Measurements from ENCODE around the gene SHC2.
"Not testable (repeated sequence)": the region's sequence is repeated elsewhere in the genome, so short reads cannot be mapped to it uniquely, and the experiment has no call there.

The SHC2 gene

DNA sequence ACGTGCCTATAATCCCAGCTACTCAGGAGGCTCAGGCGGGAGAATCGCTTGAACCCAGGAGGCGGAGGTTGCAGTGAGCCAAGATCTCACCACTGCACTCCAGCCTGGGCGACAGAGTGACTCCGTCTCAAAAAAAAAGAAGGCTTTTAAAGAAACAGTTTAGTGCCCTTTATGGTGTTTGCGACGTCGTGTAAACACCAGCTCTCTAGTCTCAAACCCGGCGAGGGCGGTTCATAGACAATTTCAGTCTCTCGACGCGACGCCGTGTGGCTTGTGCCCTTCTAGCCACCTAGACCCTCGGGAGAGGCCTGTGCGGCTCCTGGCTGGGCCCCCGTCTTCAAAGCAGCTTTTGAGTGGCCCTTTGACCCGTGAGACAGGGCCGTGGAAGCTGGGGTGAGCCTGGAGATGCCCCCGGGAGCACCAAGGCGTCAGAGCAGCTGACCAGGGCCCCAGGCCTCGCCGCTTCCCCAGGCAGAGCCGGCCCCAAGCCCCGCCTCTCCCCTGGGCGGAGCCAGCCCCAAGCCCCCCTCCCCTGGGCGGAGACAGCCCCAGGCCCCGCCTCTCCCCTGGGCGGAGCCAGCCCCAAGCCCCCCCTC, 30.4 kb upstream of the SHC2 start:
- no peak for DNase-seq (ENCODE audit: low spot score)

DNA sequence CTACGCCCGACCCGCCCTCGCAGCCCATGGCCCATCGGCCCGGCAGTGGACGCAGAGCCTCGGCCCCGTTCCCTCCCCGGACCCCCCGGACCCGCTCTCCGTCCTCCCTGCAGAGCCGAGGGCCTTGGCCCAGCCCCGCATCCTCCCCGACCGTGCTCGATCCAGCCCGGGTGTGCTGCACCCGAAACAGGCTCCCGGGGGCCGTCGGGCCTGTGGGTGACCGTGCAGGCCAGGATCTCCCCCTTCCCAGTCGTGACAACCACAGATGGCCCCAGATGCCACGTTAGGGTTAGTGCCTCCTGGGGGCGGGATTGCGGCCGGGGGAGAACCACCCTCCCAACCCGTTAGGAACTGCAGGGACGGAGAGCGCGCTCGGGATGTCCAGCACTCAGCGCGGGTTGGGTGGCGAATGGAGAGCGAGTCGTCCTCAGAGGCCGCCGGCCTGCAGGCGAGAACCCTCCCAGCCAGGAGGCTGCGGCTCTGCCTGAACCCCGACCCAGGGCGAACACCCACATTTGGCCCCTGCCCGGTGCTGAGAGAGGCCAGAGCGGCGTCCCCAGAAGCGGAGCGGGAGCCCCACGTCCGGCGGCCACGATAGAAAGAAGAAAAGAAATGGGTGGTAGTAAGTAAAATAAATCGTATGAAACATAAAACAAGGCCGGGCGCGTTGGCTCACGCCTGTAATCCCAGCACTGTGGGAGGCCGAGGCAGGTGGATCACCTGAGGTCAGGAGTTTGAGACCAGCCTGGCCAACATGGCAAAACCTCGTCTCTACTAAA, 28.8 kb upstream of the SHC2 start:
- no peak for DNase-seq (ENCODE audit: low spot score)

DNA sequence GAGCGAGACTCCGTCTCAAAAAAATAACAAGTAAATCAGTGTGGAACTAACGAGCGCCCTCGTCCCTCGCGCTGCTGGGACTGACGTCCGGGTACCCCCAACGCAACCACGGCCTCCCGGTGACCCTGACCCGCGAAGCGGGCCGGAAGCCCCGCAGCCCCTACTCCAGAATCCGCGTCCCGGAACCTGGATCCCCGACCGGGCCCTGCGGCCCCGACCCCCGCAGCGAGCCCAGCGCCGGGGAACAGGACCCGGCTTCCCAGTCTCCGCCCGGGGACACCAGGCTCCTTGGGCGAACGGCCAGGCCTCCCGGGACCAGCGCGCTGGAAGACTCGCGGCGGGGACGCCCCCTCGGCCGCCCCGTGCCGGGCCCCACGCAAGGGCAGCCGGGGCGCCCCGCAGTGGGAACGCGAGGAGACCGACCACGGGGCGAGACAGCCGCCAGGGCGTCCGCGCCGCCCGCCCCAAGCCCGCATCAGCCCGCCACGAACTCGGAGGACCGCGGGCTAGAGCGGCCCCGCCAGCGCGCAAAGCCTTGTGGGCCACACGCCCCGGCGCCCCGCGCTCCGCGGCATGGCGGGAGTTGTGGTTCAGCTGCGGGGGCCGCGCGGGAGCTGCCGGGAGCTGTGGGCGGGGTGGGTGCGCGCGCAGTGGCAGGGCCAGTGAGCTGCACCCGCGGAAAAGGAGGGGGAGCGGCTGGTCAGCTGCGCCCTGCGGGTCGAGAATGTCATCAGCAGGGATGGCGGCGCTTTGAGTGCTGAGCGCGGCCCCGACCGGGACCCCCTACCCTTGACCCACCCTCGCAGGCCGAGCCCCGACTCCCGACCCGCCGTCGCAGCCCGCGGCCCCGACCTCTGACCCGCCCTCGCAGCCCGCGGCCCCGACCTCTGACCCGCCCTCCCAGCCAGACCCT, 27.9 kb upstream of the SHC2 start:
- peak; percentile 94 for DNase-seq (ENCODE audit: low spot score)

DNA sequence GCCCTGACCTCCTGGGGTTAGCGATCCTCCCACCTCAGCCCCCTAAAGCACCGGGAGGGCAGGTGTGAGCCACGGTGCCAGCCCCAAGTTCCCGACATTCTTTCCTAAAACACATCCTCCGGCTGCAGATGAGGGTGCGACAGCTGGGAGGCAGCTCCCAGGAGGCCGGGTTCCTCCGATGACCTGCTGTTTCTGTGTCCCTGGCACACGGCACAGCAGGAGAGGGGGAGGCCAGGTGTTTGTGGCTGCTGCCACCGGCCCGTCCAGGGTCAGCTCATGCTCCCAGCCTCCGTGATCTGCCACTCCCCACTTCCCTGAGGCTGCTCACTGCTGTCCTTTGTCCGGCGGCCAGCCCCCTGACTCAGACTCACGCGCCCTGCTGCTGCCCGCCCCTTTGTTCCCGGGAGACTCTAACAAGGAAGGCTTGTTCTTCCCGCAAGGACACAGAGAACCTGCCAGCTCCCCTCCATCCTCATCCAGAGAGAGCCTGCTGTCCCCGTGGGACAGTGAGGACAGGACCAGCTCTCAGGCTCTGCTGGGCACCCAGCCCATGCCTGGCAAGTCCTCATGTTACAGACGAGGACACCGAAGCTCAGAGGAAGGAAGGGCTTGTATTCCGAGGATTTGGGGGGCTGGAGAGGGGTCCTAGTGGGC, 24.9 kb upstream of the SHC2 start:
- no peak for DNase-seq (ENCODE audit: low spot score)

- no peak for DNase-seq (ENCODE audit: low spot score)
These were observed 24.2 kb upstream of the SHC2 start for GRCh38 chr19:485077-485476.

DNA sequence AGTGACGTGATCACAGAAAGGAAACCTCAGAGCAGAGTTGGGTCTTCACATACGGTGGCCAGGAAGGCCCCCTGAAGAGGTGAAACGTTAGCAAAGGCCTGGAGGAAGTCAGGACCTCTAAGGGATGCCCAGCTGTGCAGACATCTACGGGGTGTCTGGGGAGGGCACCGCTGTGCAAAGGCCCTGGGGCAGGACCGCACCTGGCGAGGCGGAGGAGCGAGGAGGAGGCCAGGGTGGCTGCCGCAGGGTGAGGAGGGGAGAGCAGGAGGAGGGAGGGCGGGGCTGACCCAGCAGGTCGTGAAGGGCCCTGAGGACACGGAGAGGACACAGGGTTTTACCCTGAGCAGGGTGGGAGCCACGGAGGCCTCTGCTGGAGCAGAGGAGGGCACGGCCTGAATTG, 23.7 kb upstream of the SHC2 start:
- DNase-seq (ENCODE audit: low spot score), result no peak

- DNase-seq (ENCODE audit: low spot score), result no peak
These were observed 22.7 kb upstream of the SHC2 start for GRCh38 chr19:483332-484072.

DNA sequence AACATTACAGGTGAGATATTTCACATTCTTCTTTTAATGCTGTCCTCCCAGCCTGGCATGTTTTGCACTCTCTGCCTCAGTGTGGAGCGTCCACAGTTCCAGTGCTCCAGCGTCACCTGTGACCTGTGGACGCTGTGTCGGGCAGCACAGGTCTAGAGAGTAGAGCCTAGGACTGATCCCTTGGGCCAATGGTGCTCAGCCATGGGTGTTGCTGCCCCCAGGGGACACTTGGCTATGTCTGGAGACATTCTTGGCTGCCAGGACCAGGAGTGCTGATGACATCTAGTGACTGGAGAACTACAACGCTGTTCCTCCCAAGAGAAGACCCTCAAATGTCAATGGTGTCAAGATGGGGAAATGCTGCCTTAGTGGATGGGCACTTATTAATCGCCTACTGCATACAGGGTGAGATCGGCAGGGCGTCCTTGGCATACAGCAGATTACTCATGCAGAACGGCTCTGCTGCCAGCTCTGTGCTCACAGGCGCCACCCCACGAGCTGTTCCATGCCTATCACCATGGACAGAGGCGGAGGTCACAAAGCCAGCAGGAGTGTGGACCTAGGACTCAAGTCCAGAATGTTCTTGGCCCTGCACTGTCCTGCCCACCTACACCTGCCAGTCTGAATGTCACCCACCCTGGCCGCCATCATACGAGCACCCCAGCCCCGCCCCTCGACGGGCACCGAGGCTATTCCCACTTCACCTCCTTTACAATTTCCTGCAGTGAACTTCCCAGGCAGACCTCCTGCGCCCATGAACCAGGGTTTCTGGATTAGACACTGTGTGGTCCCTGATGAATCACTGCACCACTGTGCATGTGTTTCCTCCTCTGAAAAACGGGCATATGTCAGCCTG, 21.6 kb upstream of the SHC2 start:
- no peak for DNase-seq (ENCODE audit: low spot score)

- not testable (repeated sequence) for DNase-seq (ENCODE audit: low spot score)
These were observed 20.3 kb upstream of the SHC2 start for GRCh38 chr19:481100-481499.

DNA sequence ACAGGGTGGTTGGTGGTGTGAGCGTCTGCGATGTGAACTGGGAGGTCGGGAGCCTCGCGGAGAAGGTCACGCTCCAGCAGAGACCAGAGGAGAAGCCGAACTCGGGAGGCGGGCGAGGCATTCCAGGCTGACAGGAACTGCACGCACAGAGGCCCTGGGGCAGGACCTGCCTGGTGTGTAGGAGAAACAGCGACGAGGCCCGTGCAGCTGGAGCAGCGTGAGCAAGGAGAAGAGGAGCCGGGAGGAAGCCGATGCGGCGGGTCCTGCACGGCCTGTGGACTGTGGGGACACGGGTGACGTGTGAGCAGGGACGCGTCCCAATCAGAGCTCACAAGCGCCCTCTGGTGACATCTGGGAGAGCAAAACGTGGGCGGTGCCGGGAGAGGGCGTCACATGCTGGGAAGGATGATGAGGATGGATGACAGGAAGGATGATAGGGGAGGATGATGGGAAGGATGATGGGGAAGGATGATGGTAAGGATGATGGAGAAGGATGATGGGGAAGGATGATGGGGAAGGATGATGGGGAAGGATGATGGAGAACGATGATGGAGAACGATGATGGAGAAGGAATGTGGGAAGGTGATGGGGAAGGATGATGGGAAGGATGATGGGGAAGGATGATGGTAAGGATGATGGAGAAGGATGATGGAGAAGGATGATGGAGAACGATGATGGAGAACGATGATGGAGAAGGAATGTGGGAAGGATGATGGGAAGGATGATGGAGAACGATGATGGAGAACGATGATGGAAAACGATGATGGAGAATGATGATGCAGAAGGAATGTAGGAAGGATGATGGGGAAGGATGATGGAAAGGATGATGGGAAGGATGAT, 19.4 kb upstream of the SHC2 start:
- DNase-seq (ENCODE audit: low spot score), result peak; percentile 54

DNA sequence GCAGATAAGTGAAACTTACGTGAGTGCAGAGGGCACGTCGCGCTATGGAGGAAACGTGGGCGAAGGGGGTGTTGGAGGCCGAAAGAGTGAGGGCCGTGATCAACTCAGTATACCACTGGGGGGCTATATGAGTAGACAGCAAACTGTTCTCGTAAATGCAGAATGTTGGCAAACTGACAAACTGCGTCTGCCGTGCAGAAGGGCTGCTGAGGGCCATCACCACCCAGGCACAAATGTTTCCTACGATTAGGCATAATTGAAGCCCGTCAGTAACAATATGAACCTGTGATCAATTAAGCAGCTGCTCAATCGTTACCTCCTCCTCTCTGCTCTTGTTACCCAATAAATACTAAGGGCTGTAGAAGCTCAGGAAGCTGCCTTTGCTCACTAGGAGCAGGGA, 18.1 kb upstream of the SHC2 start:
- no peak for DNase-seq (ENCODE audit: low spot score)

DNA sequence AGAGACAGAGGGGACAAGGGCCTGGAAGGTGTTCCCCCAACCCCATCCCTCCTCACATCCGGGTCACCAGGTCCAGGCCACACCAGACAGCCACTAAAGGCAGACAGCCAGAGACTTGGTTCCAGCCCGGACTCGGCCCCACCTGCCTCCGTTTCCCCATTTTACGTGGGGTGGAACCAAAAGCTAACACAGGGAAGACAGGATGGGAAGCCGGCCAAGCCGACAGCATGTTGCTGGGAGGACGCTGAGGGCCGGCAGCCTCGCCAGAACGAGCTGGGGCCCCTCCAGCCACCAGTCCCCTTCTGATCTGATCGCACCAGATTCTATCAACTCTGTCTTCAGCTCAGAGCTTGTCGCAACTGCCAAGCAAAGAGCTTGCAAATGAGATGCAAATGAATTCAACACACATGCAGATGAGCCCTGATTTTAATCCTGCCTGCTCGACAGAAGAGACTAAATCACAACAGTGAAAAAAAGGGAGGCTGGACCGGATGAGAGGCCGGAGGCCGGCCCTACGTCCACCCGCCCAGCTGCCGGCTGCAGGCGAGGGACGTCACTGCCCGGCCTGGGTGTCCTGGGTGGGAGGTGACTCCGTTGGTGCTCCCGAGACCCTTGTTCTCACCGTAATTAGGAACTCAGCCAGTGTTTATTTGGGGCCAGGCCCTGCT, 17.5 kb upstream of the SHC2 start:
- DNase-seq (ENCODE audit: low spot score), result no peak

- DNase-seq (ENCODE audit: low spot score), result no peak
These were observed 14.5 kb upstream of the SHC2 start for GRCh38 chr19:475360-475759.

DNA sequence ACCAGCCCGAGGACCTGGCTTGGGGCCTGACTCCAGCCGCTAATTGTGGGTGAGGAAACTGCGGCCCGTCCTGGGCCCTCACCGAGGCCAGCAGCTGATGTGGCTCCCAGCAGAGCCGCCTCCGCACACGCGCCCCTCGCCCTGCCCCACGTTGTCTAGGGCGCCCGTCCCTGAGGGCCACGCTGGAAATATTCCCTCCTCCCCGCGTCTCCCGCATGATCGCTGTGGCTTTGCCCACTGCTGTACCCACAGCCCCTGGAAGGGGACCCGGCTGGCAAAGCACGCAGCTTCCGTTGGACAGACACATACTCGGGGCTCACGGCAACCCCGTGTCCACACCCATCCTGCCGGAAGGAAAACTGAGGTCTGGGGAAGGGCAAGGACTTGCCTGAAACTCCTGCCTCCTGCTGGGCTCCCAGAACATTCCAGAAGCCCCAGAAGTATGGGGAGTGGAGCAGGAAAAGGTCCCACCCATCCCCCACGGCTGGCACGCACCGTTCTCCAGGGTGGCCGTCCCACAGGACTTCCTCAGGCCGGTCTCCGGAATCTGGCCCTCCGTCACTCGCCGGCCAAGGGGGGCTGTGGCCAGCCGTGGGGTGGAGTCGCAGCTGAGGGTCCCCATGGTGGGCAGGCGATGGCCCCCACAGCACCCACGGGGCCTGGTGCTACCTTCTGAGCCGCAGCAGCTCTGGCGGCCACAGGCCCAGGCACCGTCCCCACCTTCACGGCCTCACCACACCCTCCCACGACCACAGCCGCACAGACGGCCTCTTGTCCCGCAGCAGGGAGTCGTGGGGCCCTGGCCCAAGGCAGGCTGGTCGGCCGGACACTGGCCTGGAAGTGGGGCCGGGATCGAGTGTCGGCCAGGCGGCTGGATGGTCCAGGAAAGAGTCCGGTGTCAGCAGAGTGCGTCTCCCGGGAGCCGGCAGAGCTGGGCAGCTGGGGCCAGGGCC, 13.6 kb upstream of the SHC2 start:
- DNase-seq (ENCODE audit: low spot score), result no peak

DNA sequence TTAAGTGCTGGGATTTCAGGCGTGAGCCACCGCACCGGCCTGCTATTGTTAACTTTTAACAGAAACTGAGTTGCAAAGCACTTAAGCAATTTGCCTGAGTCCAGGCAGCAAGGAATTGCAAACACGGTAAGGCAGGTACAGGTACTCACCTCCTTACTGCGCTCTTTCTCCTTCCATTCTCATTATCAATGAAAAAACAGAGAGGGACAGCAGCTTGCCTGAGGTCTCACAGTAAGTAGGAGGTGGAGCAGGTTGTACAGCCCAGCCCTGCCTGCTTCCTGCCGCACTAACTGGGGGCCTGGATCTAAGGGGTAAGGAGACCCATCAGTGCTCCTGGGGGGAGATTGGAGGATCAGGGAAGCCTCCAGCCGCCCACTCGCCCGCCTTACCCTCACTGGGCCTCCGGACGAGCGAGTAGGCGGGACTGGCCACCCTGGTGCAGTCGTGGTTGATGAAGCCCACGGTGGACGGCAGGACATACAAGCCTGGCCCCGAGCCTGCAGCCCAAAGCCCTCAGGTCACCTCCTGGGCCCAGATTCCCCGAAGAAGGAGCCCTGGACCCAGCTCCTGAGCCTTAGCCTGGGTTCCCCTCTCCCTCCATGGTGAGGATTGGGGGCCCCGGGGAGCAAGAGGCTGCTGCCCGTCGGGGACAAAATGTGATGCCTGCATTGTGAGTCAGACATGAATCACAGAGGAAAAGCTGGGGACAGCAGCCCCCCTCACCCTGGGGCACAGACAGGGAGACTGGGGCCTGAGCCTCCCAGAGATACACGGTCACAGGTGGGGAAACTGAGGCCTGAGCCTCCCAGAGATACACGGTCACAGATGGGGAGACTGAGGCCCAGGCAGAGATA, 11.4 kb upstream of the SHC2 start:
- DNase-seq (ENCODE audit: low spot score), result no peak

DNA sequence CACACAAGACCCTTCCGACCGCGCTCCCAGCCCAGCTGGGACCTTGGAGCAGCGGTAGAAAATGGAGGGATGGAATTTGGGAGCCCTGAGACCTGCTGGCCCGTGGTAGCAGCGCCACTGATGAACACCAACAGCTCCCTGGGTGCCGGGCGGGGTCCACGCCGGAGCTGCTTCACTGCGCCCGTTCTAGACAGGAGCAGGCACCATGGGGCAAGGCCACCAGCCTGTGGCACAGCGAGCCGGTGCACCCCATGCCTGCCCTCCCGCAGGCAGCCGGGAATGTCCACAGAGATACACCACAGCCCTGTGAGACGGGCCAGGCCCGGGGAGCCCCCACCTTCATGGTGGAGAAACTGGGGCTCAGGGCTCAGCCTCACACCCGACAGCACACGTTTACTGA, 9.9 kb upstream of the SHC2 start:
- DNase-seq (ENCODE audit: low spot score), result no peak

GRCh38 chr19:469833-470232, 9.0 kb upstream of the SHC2 start:
- DNase-seq (ENCODE audit: low spot score), result no peak
